MCF 10A (cell line): ENCODE data around the gene GKN2. TPM values are rescaled to one million over a fixed set of nuclear protein-coding genes. Genes with fewer than 3 reads are reported as not detected.

Experiments
- BruUV-seq: library from RNA; stranded (reverse); fragments of 400-500 nt; replicated peaks from 2 replicates; lab custom pipeline; 2021; lab: Mats Ljungman, UMichigan
- CTCF ChIA-PET: fragments of 300-600 bp; sonication (Branson Sonifier 250); formaldehyde crosslinking; extraction: SDS; loops from one replicate; lab custom pipeline; 2021; ENCODE audit warnings: antibody characterized with exemption, inconsistent platforms; lab: Yijun Ruan, JAX
- POLR2A ChIA-PET: fragments of 300-600, 350-650 bp; sonication (Branson Sonifier 250); formaldehyde crosslinking; extraction: SDS; loops from one replicate; lab custom pipeline; 2020; ENCODE audit warnings: antibody characterized with exemption, inconsistent platforms; lab: Yijun Ruan, JAX
- DNase-seq: peaks from one replicate; pipeline ENCODE4 v3.0.0-alpha.2; 2018; ENCODE audit not compliant: unreplicated experiment
- H3K27ac Mint-ChIP-seq: one replicate; pipeline ENCODE4 v1.8.0; 2022; ENCODE audit warnings: mild to moderate bottlenecking, low read depth, mixed read lengths; ENCODE audit not compliant: unreplicated experiment
- H3K27me3 Mint-ChIP-seq: one replicate; pipeline ENCODE4 v1.8.0; 2022; ENCODE audit warnings: mixed read lengths; ENCODE audit not compliant: insufficient read depth, unreplicated experiment
- H3K36me3 Mint-ChIP-seq: one replicate; pipeline ENCODE4 v1.8.0; 2022; ENCODE audit warnings: mild to moderate bottlenecking, moderate library complexity, mixed read lengths; ENCODE audit not compliant: insufficient read depth, unreplicated experiment
- H3K4me1 Mint-ChIP-seq: one replicate; pipeline ENCODE4 v1.8.0; 2022; ENCODE audit warnings: mixed read lengths; ENCODE audit not compliant: insufficient read depth, unreplicated experiment
- H3K4me3 Mint-ChIP-seq: one replicate; pipeline ENCODE4 v1.8.0; 2022; ENCODE audit warnings: mild to moderate bottlenecking, moderate library complexity, mixed read lengths; ENCODE audit not compliant: unreplicated experiment
- H3K9me3 Mint-ChIP-seq: one replicate; pipeline ENCODE4 v1.8.0; 2022; ENCODE audit warnings: mixed read lengths; ENCODE audit not compliant: unreplicated experiment
- CTCF ChIP-seq: fragments of 200-600 bp; IDR thresholded peaks from one replicate; pipeline ENCODE4 v1.8.0; 2022; ENCODE audit warnings: antibody characterized with exemption, mild to moderate bottlenecking; ENCODE audit not compliant: unreplicated experiment
- intact Hi-C: fragments of 100-400 bp; cut with micrococcal nuclease; formaldehyde crosslinking; loops from 2 replicates; pipeline ENCODE4 v1.14.1; 2022
- total RNA-seq: library from RNA; stranded (reverse); gene quantifications from 2 replicates; pipeline ENCODE4 v1.2.3, GENCODE V29; 2022

Gene GKN2
- total RNA-seq, 1 experiment from 2014 or later, result not detected

GRCh38 chr2:68915393-68915792 is 37.3 kb downstream of the GKN2 start:
- ChIA-PET CTCF (interaction anchor here (0.6 to 2.1 kb wide), 7 partner anchors 100 to 449 kb away, joined by 3 to 10 read pairs (median 4); no protein-coding TSS in a partner anchor), POLR2A (no interaction called here)
- Mint-ChIP-seq H3K9me3 (no peaks in the 10 kb centered on the region), H3K36me3 (no peaks in the 10 kb centered on the region), H3K4me3 (no peak overlapping the region), H3K27me3 (no peaks in the 10 kb centered on the region), H3K4me1 (peaks cover 12% of the 10 kb centered on the region), H3K27ac (no peak overlapping the region)
- BruUV-seq, result no TSS peak
- DNase-seq, result no peak
- intact Hi-C loops, result no loop called here
- no peak for TF ChIP-seq CTCF

GRCh38 chr2:68913359-68913758 is 39.3 kb downstream of the GKN2 start:
- TF ChIP-seq CTCF, result no peak
- BruUV-seq, result no TSS peak
- H3K9me3 Mint-ChIP-seq, result no peaks in the 10 kb centered on the region
- CTCF ChIA-PET, result interaction anchor here (0.5 to 2.2 kb wide), 4 partner anchors 11 to 393 kb away, joined by 3 to 13 read pairs (median 8); no protein-coding TSS in a partner anchor
- H3K4me1 Mint-ChIP-seq, result peaks cover 11% of the 10 kb centered on the region
- H3K27me3 Mint-ChIP-seq, result no peaks in the 10 kb centered on the region
- H3K36me3 Mint-ChIP-seq, result no peaks in the 10 kb centered on the region
- no peak overlapping the region for H3K27ac Mint-ChIP-seq
- no peak for DNase-seq
- no peak overlapping the region for H3K4me3 Mint-ChIP-seq
- POLR2A ChIA-PET, result interaction anchor here (0.8 kb wide), 1 partner anchor 446 kb away, joined by 3 read pairs; the partner anchor contains the start of genes APLF and FBXO48
- intact Hi-C loops, result no loop called here

- H3K27me3 Mint-ChIP-seq, result no peaks in the 10 kb centered on the region
- no peaks in the 10 kb centered on the region for H3K9me3 Mint-ChIP-seq
- no peaks in the 10 kb centered on the region for H3K36me3 Mint-ChIP-seq
- no peak for TF ChIP-seq CTCF
- no peak overlapping the region for H3K27ac Mint-ChIP-seq
- H3K4me1 Mint-ChIP-seq, result peaks cover 14% of the 10 kb centered on the region
- no TSS peak for BruUV-seq
- no peak for DNase-seq
- intact Hi-C loops, result no loop called here
- H3K4me3 Mint-ChIP-seq, result no peak overlapping the region
- POLR2A ChIA-PET, result no interaction called here
- CTCF ChIA-PET, result interaction anchor here (1.4 to 2.0 kb wide), 2 partner anchors 12 to 161 kb away, joined by 4 to 14 read pairs; no protein-coding TSS in a partner anchor
Observed at GRCh38 chr2:68912732-68913131, 40.0 kb downstream of the GKN2 start.

- H3K9me3 Mint-ChIP-seq, result no peaks in the 10 kb centered on the region
- no peaks in the 10 kb centered on the region for H3K36me3 Mint-ChIP-seq
- POLR2A ChIA-PET, result interaction anchor here (0.6 kb wide), 1 partner anchor 155 kb away, joined by 3 read pairs; no protein-coding TSS in a partner anchor
- DNase-seq, result no peak
- H3K4me3 Mint-ChIP-seq, result no peak overlapping the region
- CTCF ChIA-PET, result interaction anchor here (0.7 to 2.0 kb wide), 5 partner anchors 13 to 450 kb away, joined by 3 to 14 read pairs (median 3); no protein-coding TSS in a partner anchor
- no peaks in the 10 kb centered on the region for H3K27me3 Mint-ChIP-seq
- no peak for TF ChIP-seq CTCF
- no TSS peak for BruUV-seq
- peaks cover 18% of the 10 kb centered on the region for H3K4me1 Mint-ChIP-seq
- intact Hi-C loops, result no loop called here
- H3K27ac Mint-ChIP-seq, result no peak overlapping the region
Observed at GRCh38 chr2:68912111-68912510, 40.6 kb downstream of the GKN2 start.
